ENCODE results near the gene MMP27.

MMP27 gene

DNA sequence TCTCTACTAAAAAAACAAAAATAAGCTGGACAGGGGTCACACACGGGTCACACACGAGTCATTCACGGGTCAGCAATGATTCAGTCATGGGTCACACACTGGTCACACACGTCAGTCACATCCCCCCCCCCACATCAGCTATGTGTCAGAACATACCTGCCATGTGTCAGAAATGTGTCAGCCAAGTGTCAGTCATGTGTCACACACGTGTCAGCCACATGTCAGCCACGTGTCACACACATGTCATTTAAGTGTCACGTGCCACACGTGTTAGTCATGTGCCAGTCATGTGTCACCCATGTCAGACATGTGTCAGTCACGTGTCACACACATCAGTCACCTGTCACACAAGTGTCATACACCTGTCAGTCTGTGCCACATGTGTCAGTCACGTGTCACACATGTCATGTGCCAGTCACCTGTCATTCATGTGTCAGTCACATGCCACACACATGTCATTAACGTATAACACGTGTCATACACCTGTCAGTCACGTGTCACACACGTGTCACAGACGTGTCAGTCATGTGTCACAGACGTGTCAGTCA lies 51.8 kb downstream of the MMP27 start:
- CTCF ChIA-PET: no interaction called here
- POLR2A ChIA-PET: no interaction called here
- peak; percentile 61; the same call in 1 of the 2 replicates for TF ChIP-seq L3MBTL2 (conservative IDR thresholded peaks at IDR 0.05)
- no peak for TF ChIP-seq FOXK2 (IDR thresholded peaks at IDR 0.05)
- TF ChIP-seq CTBP1 (IDR thresholded peaks at IDR 0.05; ENCODE audit: borderline replicate concordance): no peak
- no peak for TF ChIP-seq SP1 (IDR thresholded peaks at IDR 0.05)
- no peak for TF ChIP-seq TARDBP (IDR thresholded peaks at IDR 0.05)
- 0 out of 2 replicates have a peak, but pooled peaks have one; percentile 18 for TF ChIP-seq LEF1 (IDR thresholded peaks at IDR 0.05; ENCODE audit: borderline replicate concordance)
- no peak for TF ChIP-seq FOXM1 (IDR thresholded peaks at IDR 0.05; ENCODE audit: borderline replicate concordance)
- TF ChIP-seq NFRKB (IDR thresholded peaks at IDR 0.05): no peak
- no peak for TF ChIP-seq SUZ12 (IDR thresholded peaks at IDR 0.05)
- TF ChIP-seq, protein P1, sequence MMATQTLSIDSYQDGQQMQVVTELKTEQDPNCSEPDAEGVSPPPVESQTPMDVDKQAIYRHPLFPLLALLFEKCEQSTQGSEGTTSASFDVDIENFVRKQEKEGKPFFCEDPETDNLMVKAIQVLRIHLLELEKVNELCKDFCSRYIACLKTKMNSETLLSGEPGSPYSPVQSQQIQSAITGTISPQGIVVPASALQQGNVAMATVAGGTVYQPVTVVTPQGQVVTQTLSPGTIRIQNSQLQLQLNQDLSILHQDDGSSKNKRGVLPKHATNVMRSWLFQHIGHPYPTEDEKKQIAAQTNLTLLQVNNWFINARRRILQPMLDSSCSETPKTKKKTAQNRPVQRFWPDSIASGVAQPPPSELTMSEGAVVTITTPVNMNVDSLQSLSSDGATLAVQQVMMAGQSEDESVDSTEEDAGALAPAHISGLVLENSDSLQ (IDR thresholded peaks at IDR 0.05): peak; percentile 93
- TF ChIP-seq ELF4 (IDR thresholded peaks at IDR 0.05): no peak
- TF ChIP-seq ARNT (IDR thresholded peaks at IDR 0.05): no peak
- TF ChIP-seq ZNF384 (IDR thresholded peaks at IDR 0.05): no peak
- no peak for TF ChIP-seq FOXA1 (IDR thresholded peaks at IDR 0.05)
- TF ChIP-seq BHLHE40 (IDR thresholded peaks at IDR 0.05; ENCODE audit: borderline replicate concordance): no peak
- TF ChIP-seq HDGF (IDR thresholded peaks at IDR 0.05; ENCODE audit: borderline replicate concordance): no peak

DNA sequence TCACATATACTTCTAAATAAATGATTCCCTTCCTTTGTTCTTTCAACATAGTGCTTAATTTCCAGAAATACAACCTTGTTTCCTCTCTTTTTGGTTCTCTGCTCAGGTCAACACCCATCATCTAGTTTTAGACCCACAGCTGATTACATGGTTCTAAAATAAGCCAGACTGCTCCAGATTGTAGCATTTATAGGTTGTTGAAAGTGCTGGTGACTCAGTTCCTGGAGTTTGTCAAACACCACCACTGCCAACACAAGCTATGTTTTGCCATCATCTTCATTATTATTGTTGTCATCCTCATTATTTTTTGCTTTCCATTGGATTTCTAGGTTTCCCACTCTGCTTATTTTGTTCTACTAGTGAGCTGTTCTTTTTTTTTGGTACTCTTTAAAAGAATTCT lies 58.1 kb downstream of the MMP27 start:
- no peak for DNase-seq (ENCODE audit: extremely low spot score)
- TF ChIP-seq LEF1 (IDR thresholded peaks at IDR 0.05; ENCODE audit: borderline replicate concordance) (no peak), ELF4 (IDR thresholded peaks at IDR 0.05) (no peak), ZNF384 (IDR thresholded peaks at IDR 0.05) (no peak), ARNT (IDR thresholded peaks at IDR 0.05) (no peak), NFRKB (IDR thresholded peaks at IDR 0.05) (no peak), CTBP1 (IDR thresholded peaks at IDR 0.05; ENCODE audit: borderline replicate concordance) (no peak), SUZ12 (IDR thresholded peaks at IDR 0.05) (no peak), FOXA1 (IDR thresholded peaks at IDR 0.05) (no peak), SP1 (IDR thresholded peaks at IDR 0.05) (no peak), HDGF (IDR thresholded peaks at IDR 0.05; ENCODE audit: borderline replicate concordance) (no peak)
- TF ChIP-seq, protein P1 (IDR thresholded peaks at IDR 0.05): no peak
- ChIA-PET CTCF (no interaction called here), POLR2A (no interaction called here)

More for the DNA sequence above, 51.8 kb downstream of the MMP27 start:
- no peak for DNase-seq (ENCODE audit: extremely low spot score)

DNA sequence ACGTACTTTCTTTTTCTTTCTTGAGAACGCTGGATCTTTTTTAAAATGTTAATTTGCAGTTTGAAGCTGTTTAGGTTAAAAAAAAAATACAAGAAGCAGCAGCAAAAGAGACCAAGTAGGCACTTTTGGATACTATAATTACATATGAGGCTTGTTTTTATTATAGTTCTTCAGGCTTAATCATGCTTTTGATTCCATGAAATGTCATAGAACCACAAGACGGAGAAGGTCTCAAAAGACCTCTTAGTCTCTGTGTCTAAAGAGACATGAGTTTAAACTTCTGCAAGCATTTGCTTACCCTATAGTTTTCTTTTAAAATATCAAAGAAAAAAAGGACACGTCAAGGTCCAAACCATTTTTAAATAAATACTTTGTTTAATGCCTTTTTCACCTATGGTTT lies 61.6 kb downstream of the MMP27 start:
- TF ChIP-seq FOXM1 (IDR thresholded peaks at IDR 0.05; ENCODE audit: borderline replicate concordance) (no peak), HDGF (IDR thresholded peaks at IDR 0.05; ENCODE audit: borderline replicate concordance) (no peak), L3MBTL2 (conservative IDR thresholded peaks at IDR 0.05) (no peak)
- POLR2A ChIA-PET: no interaction called here
- CTCF ChIA-PET: no interaction called here
- no peak for DNase-seq (ENCODE audit: extremely low spot score)
